Adrenal gland (tissue), 12 donors: ENCODE data around the gene TOR4A. TPM values are rescaled to one million over a fixed set of nuclear protein-coding genes. Genes with fewer than 3 reads are reported as not detected.

Source experiments
- DNase-seq, 7 donors: peaks; one replicate each; pipeline ENCODE4 v3.0.0-alpha.2; 2019 to 2020
- H3K27ac ChIP-seq, 5 donors: fragments of 200-600 bp; sonication (generic) in 4 of 5; 1 replicate in 3 of 5; 2 replicates in 2 of 5; pipeline versions ENCODE4 v1.5.1 to v1.8.0; 2016 to 2020; ENCODE audit warnings: mild to moderate bottlenecking in 1 of 5
- H3K27me3 ChIP-seq: fragments of 200-600 bp; 2 replicates; pipeline ENCODE4 v1.8.0; 2021
- H3K36me3 ChIP-seq, 2 donors: fragments of 200-600 bp; replicated peaks in 1 of 2; 1 replicate in 1 of 2; 2 replicates in 1 of 2; pipeline versions ENCODE4 v1.5.1 to v1.8.0; 2018 to 2022
- H3K4me1 ChIP-seq, 2 donors: fragments of 200-600 bp; replicated peaks in 1 of 2; 1 replicate in 1 of 2; 2 replicates in 1 of 2; pipeline versions ENCODE4 v1.5.1 to v1.8.0; 2018 to 2021
- H3K4me3 ChIP-seq, 4 donors: fragments of 200-600 bp; sonication (generic) in 3 of 4; one replicate each; pipeline ENCODE4 v1.5.1; 2016 to 2018
- H3K9me3 ChIP-seq, 3 donors: fragments of 200-600 bp; sonication (generic) in 1 of 3; replicated peaks in 1 of 3; 1 replicate in 2 of 3; 2 replicates in 1 of 3; pipeline versions ENCODE4 v1.5.1 to v1.8.0; 2016 to 2021
- CTCF ChIP-seq, 6 experiments: fragments of 450-650 bp in 4 of 6; fragments of 200-600 bp in 2 of 6; sonication (generic) in 1 of 6; IDR thresholded peaks; 1 replicate in 5 of 6; 2 replicates in 1 of 6; pipeline versions ENCODE4 v1.5.1 to v1.8.0; 2016 to 2021; ENCODE audit warnings: antibody characterized with exemption in 6 of 6, mild to moderate bottlenecking in 2 of 6, moderate library complexity in 1 of 6
- POLR2A ChIP-seq, 2 donors: fragments of 450-650 bp; IDR thresholded peaks; one replicate each; pipeline ENCODE4 v1.6.1; 2017; ENCODE audit warnings: antibody characterized with exemption in 2 of 2, mild to moderate bottlenecking in 2 of 2, moderate library complexity in 1 of 2
- WGBS, 4 donors: extraction: QIAGEN DNeasy Blood & Tissue Kit in 2 of 4; methylation state at CpG; one replicate each; pipeline versions ENCODE4 v1.1.5 to v1.1.7; 2013 to 2017; 5-methylcytosine and 5-hydroxymethylcytosine counted together
- intact Hi-C, 2 donors: fragments of 100-400 bp; cut with DNase I; formaldehyde crosslinking; loops; one replicate each; pipeline versions ENCODE4 v1.14.1 to v1.15.0; 2022 to 2023
- polyA plus RNA-seq, 3 donors: library from polyadenylated mRNA; stranded (reverse); fragments of 200-250 nt in 2 of 3; fragments of 350-450 nt in 1 of 3; fragmentation: Illumina TruSeq in 1 of 3; extraction: RNeasy Lipid Tissue Mini Kit (QIAGEN cat#74804) in 1 of 3; gene quantifications; one replicate each; pipeline ENCODE4 v1.2.3, GENCODE V29; 2013 to 2014
- total RNA-seq, 9 donors: library from RNA; depleted of rRNA in 4 of 9; stranded (reverse); fragments of >200 nt in 4 of 9; fragments of 120-200 nt in 1 of 9; fragmentation: NEBNext Ultra II Directional in 1 of 9; extraction: Animal tissue kit (Norgen Biotek cat#: 25700) in 1 of 9; gene quantifications; one replicate each; pipeline versions ENCODE4 v1.1.0 to v1.2.4, GENCODE V29; 2013 to 2023
- donor health status: healthy with polysubstance abuse.
- donor health status: Bipolar disorder and iron deficiency.
- donor health status: DM: yes; HTN: yes; CAD: no.
- donor health status: DM: no; HTN: no; CAD: no.
- donor health status: DM: no; HTN: no; CAD: no.
- donor health status: DM: yes; HTN: yes; CAD: no.

TOR4A gene
- total and polyA plus RNA-seq, 12 donors = 0.49 to 21.5 (median 7.4) TPM

DNA sequence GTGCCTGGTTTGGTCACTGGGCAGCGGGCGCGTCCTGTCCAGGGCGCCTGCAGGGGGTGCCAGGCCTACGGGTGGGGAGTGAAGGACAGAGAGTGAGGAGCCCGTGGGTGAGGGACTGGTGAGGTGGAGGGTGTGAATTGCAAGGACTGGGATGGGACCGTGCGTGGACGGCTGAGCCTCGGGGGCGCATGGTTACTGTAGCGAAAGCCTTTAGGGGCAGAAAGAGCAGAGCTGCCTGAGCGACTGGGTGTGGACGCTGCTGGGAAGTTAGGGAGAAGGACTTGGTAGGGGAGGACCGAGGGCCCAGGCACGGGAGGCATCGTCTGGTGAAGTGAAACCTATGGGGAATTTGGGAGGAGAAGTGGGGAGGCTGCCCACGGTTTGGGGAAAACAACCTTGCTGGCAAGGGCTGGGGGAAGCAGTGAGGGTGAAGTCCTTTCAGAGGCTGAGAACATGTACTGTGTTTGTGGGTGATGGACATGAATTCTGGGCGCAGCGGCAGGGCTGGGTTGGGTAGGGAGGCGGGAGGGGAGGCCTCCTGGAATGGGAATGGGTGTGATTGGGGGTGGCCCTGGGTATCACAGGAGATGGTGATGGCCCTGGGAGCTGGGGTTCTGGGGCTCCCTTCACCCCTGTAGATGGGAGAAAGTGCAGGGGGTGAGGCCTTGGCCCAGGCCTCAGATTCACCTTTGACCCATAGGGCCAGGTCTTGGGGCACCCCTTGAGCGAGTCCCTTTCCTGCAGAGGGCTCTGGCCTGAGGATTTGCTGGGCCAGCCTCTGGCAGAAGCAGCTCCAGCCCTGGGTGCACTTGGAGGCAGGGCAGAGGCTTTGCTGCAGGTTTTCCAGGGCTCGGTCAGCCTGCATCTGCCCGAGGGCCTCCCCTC lies 1.7 kb upstream of the TOR4A start:
- Histone ChIP-seq H3K9me3 (no peaks in the 10 kb centered on the region), H3K36me3 (peaks cover 0 to 20% of the 10 kb centered on the region in 2 donors), H3K4me1 (peaks cover 0 to 7% of the 10 kb centered on the region in 2 donors), H3K27me3 (peaks cover 9% of the 10 kb centered on the region), H3K27ac (no peak overlapping the region), H3K4me3 (no peak overlapping the region)
- intact Hi-C loops = no loop called here
- 78 to 81% (median 78%) methylated on average over 22 to 24 of the region's 24 CpGs for WGBS, 4 donors
- TF ChIP-seq POLR2A (IDR thresholded peaks at IDR 0.05) = no peak
- no peak for TF ChIP-seq CTCF (IDR thresholded peaks at IDR 0.05)
- DNase-seq = peak in 2 of 7 donors; percentile 9 to 17

DNA sequence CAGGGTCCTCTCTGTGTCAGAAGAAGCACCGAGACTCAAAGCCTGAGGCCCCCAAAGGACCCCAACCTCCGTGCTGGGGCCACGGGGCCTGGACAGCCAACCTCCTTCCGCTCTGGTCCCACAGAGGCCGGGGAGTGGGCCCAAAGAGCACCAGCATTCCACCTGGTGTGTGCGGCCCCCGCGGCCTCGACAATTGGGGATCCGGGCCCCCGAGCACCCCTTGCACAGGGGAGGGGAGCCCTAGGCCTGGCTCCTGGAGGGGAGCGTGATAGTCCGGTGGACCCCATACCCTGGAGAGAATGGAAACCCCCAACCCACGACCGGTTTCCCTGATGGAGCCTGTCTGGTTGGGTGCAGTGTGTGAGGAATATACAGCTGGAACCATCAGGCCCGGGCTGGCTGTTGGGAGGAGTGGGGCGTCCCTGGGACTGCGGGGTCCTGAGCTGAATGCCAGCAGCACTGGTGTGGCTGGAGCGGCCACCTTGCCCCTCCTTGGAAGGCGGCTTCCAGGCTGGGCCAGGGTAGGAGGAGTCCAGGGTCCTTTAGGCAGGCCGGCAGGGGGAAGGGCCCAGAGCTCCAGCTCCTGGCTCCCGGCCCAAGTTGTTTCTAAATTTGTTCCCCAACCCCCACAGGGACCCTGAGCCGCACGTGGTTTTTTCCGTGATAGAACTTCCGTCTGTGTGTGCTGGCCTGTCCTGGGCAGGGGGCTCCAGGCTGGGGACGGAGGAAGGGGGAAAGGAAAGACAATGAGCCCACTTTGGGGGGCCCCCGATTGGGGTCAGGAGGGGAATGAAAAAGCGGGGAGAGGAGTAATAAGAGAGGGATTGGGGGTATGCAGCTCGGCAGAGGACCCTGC lies 825 bp upstream of the TOR4A start:
- TF ChIP-seq CTCF (IDR thresholded peaks at IDR 0.05) = no peak
- TF ChIP-seq POLR2A (IDR thresholded peaks at IDR 0.05) = no peak
- Histone ChIP-seq H3K27ac (peak overlapping the region; percentile 27 to 94 (median 72)), H3K4me3 (peak overlapping the region in 2 of 4 donors; percentile 16 to 72), H3K4me1 (peaks cover 0 to 7% of the 10 kb centered on the region in 2 donors), H3K27me3 (peaks cover 9% of the 10 kb centered on the region), H3K9me3 (no peaks in the 10 kb centered on the region), H3K36me3 (peaks cover 0 to 14% of the 10 kb centered on the region in 2 donors)
- peak; percentile 58 to 83 (median 69) for DNase-seq
- whole genome bisulfite sequencing, 4 donors = 11 to 45% (median 40%) methylated on average over 9 to 30 of the region's 30 CpGs
- intact Hi-C loops = no loop called here

- Histone ChIP-seq H3K27me3 (peaks cover 9% of the 10 kb centered on the region), H3K36me3 (peaks cover 0 to 1% of the 10 kb centered on the region in 2 donors), H3K4me1 (peaks cover 0 to 7% of the 10 kb centered on the region in 2 donors), H3K27ac (peak overlapping the region in 4 of 5 donors; percentile 66 to 94 (median 78)), H3K9me3 (no peaks in the 10 kb centered on the region), H3K4me3 (peak overlapping the region in 2 of 4 donors; percentile 26 to 72)
- 16 to 49% (median 19%) methylated on average over 2 to 54 of the region's 54 CpGs; no CpG with 5 or more reads in 1 of the 4 donors for WGBS, 4 donors
- intact Hi-C loops = no loop called here
- peak in 2 of 7 donors; percentile 20 to 44 for DNase-seq
- TF ChIP-seq POLR2A (IDR thresholded peaks at IDR 0.05) (no peak), CTCF (IDR thresholded peaks at IDR 0.05) (no peak)
These were observed 655 bp downstream of the TOR4A start for GRCh38 chr9:137278061-137278701.
